H9 (cell line): ENCODE results near the gene ZSCAN9. TPM values are rescaled to one million over a fixed set of nuclear protein-coding genes. Genes with fewer than 3 reads are reported as not detected.

ENCODE experiments used
- DNase-seq: peaks from one replicate; pipeline ENCODE4 v3.0.0-alpha.2; 2017
- H2AFZ ChIP-seq: one replicate; pipeline ENCODE4 v1.6.1; 2013; ENCODE audit warnings: mild to moderate bottlenecking, low read length, control low read depth, moderate library complexity
- H2AK5ac ChIP-seq: 2 replicates; pipeline ENCODE4 v1.6.1; 2013; ENCODE audit warnings: low read length, control low read depth, mixed read lengths; ENCODE audit not compliant: insufficient read length
- H2BK120ac ChIP-seq: one replicate; pipeline ENCODE4 v1.6.1; 2013; ENCODE audit warnings: low read depth, mild to moderate bottlenecking, low read length, control low read depth, inconsistent platforms; ENCODE audit not compliant: poor library complexity, severe bottlenecking
- H2BK12ac ChIP-seq: 2 replicates; pipeline ENCODE4 v1.6.1; 2013; ENCODE audit warnings: low read length, control low read depth, mixed read lengths, low read depth; ENCODE audit not compliant: insufficient read length
- H2BK15ac ChIP-seq: 2 replicates; pipeline ENCODE4 v1.6.1; 2013; ENCODE audit warnings: low read depth, low read length, control low read depth
- H2BK20ac ChIP-seq: one replicate; pipeline ENCODE4 v1.6.1; 2013; ENCODE audit warnings: low read depth, mild to moderate bottlenecking, low read length, control low read depth, inconsistent platforms; ENCODE audit not compliant: poor library complexity, severe bottlenecking
- H2BK5ac ChIP-seq: 2 replicates; pipeline ENCODE4 v1.6.1; 2013; ENCODE audit warnings: low read length, control low read depth, mixed read lengths; ENCODE audit not compliant: insufficient read length
- H3K14ac ChIP-seq: 2 replicates; pipeline ENCODE4 v1.6.1; 2013; ENCODE audit warnings: low read length, control low read depth; ENCODE audit not compliant: insufficient read depth
- H3K18ac ChIP-seq: 2 replicates; pipeline ENCODE4 v1.6.1; 2013; ENCODE audit warnings: low read depth, mild to moderate bottlenecking, mixed read lengths, low read length, control low read depth; ENCODE audit not compliant: insufficient read length
- H3K23ac ChIP-seq: 2 replicates; pipeline ENCODE4 v1.6.1; 2013; ENCODE audit warnings: low read length, control low read depth, mixed read lengths, low read depth; ENCODE audit not compliant: insufficient read length
- H3K23me2 ChIP-seq: 2 replicates; pipeline ENCODE4 v1.6.1; 2013; ENCODE audit warnings: low read depth, mild to moderate bottlenecking, mixed read lengths, low read length, control low read depth; ENCODE audit not compliant: insufficient read length, poor library complexity, severe bottlenecking
- H3K27ac ChIP-seq: 2 replicates; pipeline ENCODE4 v1.5.1; 2013; ENCODE audit warnings: low read length, control low read depth, mixed read lengths, low read depth; ENCODE audit not compliant: insufficient read length
- H3K27me3 ChIP-seq: 2 replicates; pipeline ENCODE4 v1.6.1; 2013; ENCODE audit warnings: low read length, control low read depth, inconsistent platforms; ENCODE audit not compliant: insufficient read depth
- H3K4ac ChIP-seq: 2 replicates; pipeline ENCODE4 v1.6.1; 2013; ENCODE audit warnings: low read depth, mild to moderate bottlenecking, control low read depth, inconsistent platforms, low read length, moderate library complexity
- H3K4me1 ChIP-seq: 2 replicates; pipeline ENCODE4 v1.6.1; 2013; ENCODE audit warnings: low read length, control low read depth, inconsistent platforms; ENCODE audit not compliant: insufficient read depth
- H3K4me2 ChIP-seq: 2 replicates; pipeline ENCODE4 v1.6.1; 2013; ENCODE audit warnings: low read length, control low read depth, mixed read lengths; ENCODE audit not compliant: insufficient read length, insufficient read depth
- H3K56ac ChIP-seq: 2 replicates; pipeline ENCODE4 v1.6.1; 2013; ENCODE audit warnings: low read depth, mild to moderate bottlenecking, mixed read lengths, low read length, control low read depth; ENCODE audit not compliant: insufficient read length
- H3K79me1 ChIP-seq: 2 replicates; pipeline ENCODE4 v1.6.1; 2013; ENCODE audit warnings: low read depth, mild to moderate bottlenecking, moderate library complexity, low read length, control low read depth, inconsistent platforms; ENCODE audit not compliant: insufficient read depth, poor library complexity, severe bottlenecking
- H3K79me2 ChIP-seq: 2 replicates; pipeline ENCODE4 v1.6.1; 2013; ENCODE audit warnings: low read length, control low read depth, inconsistent platforms; ENCODE audit not compliant: insufficient read depth
- H3K9ac ChIP-seq: 2 replicates; pipeline ENCODE4 v1.6.1; 2013; ENCODE audit warnings: low read length, control low read depth, mixed read lengths; ENCODE audit not compliant: insufficient read length; ENCODE audit errors: extremely low read depth
- H3K9me3 ChIP-seq: one replicate; pipeline ENCODE4 v1.6.1; 2013; ENCODE audit warnings: low read depth, low read length, inconsistent platforms; ENCODE audit not compliant: control insufficient read depth
- H3T11ph ChIP-seq: one replicate; pipeline ENCODE4 v1.6.1; 2013; ENCODE audit warnings: mild to moderate bottlenecking, low read length, control low read depth, inconsistent platforms
- H4K20me1 ChIP-seq: one replicate; pipeline ENCODE4 v1.6.1; 2013; ENCODE audit not compliant: control insufficient read depth, insufficient read length, insufficient read depth
- H4K5ac ChIP-seq: 2 replicates; pipeline ENCODE4 v1.6.1; 2013; ENCODE audit warnings: low read depth, mild to moderate bottlenecking, mixed read lengths, low read length, control low read depth; ENCODE audit not compliant: insufficient read length
- H4K8ac ChIP-seq: replicated peaks from 2 replicates; pipeline ENCODE4 v1.6.1; 2013; ENCODE audit warnings: low read length, control low read depth, mixed read lengths, low read depth; ENCODE audit not compliant: insufficient read length
- H4K91ac ChIP-seq: 2 replicates; pipeline ENCODE4 v1.6.1; 2013; ENCODE audit warnings: low read depth, mild to moderate bottlenecking, moderate library complexity, mixed read lengths, low read length, control low read depth; ENCODE audit not compliant: insufficient read length
- H3K27ac Mint-ChIP-seq, 3 experiments: 2 replicates in 2 of 3; 3 replicates in 1 of 3; pipeline ENCODE4 v1.8.0; 2020 to 2021; ENCODE audit warnings: mixed read lengths in 3 of 3, mild to moderate bottlenecking in 1 of 3, moderate library complexity in 1 of 3
- H3K27me3 Mint-ChIP-seq: 2 replicates; pipeline ENCODE4 v1.8.0; 2021; ENCODE audit warnings: low read depth, mild to moderate bottlenecking, moderate library complexity, mixed read lengths
- H3K36me3 Mint-ChIP-seq, 3 experiments: 2 replicates in 2 of 3; 3 replicates in 1 of 3; pipeline ENCODE4 v1.8.0; 2020 to 2021; ENCODE audit warnings: low read depth in 3 of 3, mixed read lengths in 3 of 3; ENCODE audit not compliant: insufficient read depth in 1 of 3
- H3K4me1 Mint-ChIP-seq, 2 experiments: 2 replicates each; pipeline ENCODE4 v1.8.0; 2020; ENCODE audit warnings: mixed read lengths in 2 of 2
- H3K4me3 Mint-ChIP-seq, 2 experiments: 2 replicates in 1 of 2; 3 replicates in 1 of 2; pipeline ENCODE4 v1.8.0; 2020 to 2021; ENCODE audit warnings: mild to moderate bottlenecking in 2 of 2, mixed read lengths in 2 of 2, moderate library complexity in 1 of 2
- H3K9me3 Mint-ChIP-seq, 2 experiments: 2 replicates in 1 of 2; 3 replicates in 1 of 2; pipeline ENCODE4 v1.8.0; 2020; ENCODE audit warnings: mild to moderate bottlenecking in 2 of 2, mixed read lengths in 2 of 2, moderate library complexity in 1 of 2
- WGBS: extraction: QIAGEN DNeasy Blood & Tissue Kit; methylation state at CpG from one replicate; pipeline ENCODE4 v1.1.7; 2013; ENCODE audit warnings: missing lambda C conversion rate, low lambda C conversion rate, mixed read lengths; ENCODE audit not compliant: insufficient read length; ENCODE audit errors: extremely low coverage; 5-methylcytosine and 5-hydroxymethylcytosine counted together
- total RNA-seq: library from RNA; stranded (reverse); gene quantifications from 2 replicates; pipeline ENCODE4 v1.2.1, GENCODE V29; 2021
- TF ChIP-seq, protein P1 (sequence below): fragments of 200-600 bp; sonication (generic); conservative IDR thresholded peaks from 3 replicates; pipeline ENCODE4 v1.8.0; 2021; ENCODE audit warnings: antibody characterized with exemption, mild to moderate bottlenecking

The ZSCAN9 gene
- total RNA-seq, 1 experiment from 2014 or later = 11.5 TPM

DNA sequence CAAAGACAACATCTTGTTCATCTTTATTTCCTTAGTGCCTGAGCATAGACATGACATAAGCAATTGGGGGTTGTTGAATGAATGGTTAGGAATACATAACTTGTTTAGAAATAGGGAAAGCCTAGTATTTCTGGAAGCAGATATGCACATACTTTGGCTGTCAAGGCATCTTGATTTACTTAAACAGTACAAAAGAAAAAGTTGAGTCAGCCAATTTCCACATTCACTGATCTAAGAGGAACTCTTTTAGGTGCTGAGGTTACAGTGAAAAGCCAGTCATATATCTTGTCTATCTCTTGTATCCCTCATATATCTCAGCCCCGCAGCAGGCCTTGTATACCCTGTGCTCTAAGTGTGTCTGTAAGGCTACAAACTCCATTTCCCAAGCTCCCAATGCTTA lies 15.4 kb downstream of the ZSCAN9 start:
- no peaks in the 10 kb centered on the region; a peak in 2 of 5 replicates for H3K9me3 Mint-ChIP-seq
- no peak overlapping the region for H3K4me3 Mint-ChIP-seq
- H3K79me1 ChIP-seq = no peaks in the 10 kb centered on the region
- H4K20me1 ChIP-seq = no peaks in the 10 kb centered on the region
- WGBS = no CpG with 5 or more reads among the region's 1 CpG
- H2BK5ac ChIP-seq = no peak overlapping the region
- H2BK12ac ChIP-seq = no peak overlapping the region
- H3K4me1 ChIP-seq = no peaks in the 10 kb centered on the region
- no peaks in the 10 kb centered on the region for H3K23me2 ChIP-seq
- H3K4ac ChIP-seq = no peak overlapping the region
- no peak overlapping the region for H2AFZ ChIP-seq
- peaks cover 5 to 7% of the 10 kb centered on the region in 2 experiments for H3K4me1 Mint-ChIP-seq
- no peak overlapping the region for H3T11ph ChIP-seq
- TF ChIP-seq, protein P1, sequence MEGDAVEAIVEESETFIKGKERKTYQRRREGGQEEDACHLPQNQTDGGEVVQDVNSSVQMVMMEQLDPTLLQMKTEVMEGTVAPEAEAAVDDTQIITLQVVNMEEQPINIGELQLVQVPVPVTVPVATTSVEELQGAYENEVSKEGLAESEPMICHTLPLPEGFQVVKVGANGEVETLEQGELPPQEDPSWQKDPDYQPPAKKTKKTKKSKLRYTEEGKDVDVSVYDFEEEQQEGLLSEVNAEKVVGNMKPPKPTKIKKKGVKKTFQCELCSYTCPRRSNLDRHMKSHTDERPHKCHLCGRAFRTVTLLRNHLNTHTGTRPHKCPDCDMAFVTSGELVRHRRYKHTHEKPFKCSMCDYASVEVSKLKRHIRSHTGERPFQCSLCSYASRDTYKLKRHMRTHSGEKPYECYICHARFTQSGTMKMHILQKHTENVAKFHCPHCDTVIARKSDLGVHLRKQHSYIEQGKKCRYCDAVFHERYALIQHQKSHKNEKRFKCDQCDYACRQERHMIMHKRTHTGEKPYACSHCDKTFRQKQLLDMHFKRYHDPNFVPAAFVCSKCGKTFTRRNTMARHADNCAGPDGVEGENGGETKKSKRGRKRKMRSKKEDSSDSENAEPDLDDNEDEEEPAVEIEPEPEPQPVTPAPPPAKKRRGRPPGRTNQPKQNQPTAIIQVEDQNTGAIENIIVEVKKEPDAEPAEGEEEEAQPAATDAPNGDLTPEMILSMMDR = no peak
- H3K27ac Mint-ChIP-seq = no peak overlapping the region
- no peaks in the 10 kb centered on the region for H3K9me3 ChIP-seq
- no peak overlapping the region for H2BK120ac ChIP-seq
- peaks cover 6 to 27% (median 20%) of the 10 kb centered on the region in 3 experiments; a peak in 6 of 7 replicates for H3K36me3 Mint-ChIP-seq
- no peaks in the 10 kb centered on the region for H3K79me2 ChIP-seq
- no peak overlapping the region for H3K4me2 ChIP-seq
- no peak overlapping the region for H3K56ac ChIP-seq
- no peak overlapping the region for H2BK20ac ChIP-seq
- H2BK15ac ChIP-seq = no peak overlapping the region
- no peak for DNase-seq
- no peaks in the 10 kb centered on the region for H3K27me3 Mint-ChIP-seq
- no peak overlapping the region for H3K23ac ChIP-seq
- H3K9ac ChIP-seq = no peak overlapping the region
- H4K5ac ChIP-seq = no peak overlapping the region
- no peak overlapping the region for H3K27ac ChIP-seq
- no peak overlapping the region for H4K91ac ChIP-seq
- H3K18ac ChIP-seq = no peak overlapping the region
- H2AK5ac ChIP-seq = no peak overlapping the region
- no peaks in the 10 kb centered on the region for H3K27me3 ChIP-seq
- H4K8ac ChIP-seq = no peak overlapping the region
- H3K14ac ChIP-seq = no peak overlapping the region
